ENCODE data around the gene TAP1.
A peak's percentile ranks its signal among the peaks of the same experiment; 100 is the strongest.

- TF ChIP-seq, protein P1, sequence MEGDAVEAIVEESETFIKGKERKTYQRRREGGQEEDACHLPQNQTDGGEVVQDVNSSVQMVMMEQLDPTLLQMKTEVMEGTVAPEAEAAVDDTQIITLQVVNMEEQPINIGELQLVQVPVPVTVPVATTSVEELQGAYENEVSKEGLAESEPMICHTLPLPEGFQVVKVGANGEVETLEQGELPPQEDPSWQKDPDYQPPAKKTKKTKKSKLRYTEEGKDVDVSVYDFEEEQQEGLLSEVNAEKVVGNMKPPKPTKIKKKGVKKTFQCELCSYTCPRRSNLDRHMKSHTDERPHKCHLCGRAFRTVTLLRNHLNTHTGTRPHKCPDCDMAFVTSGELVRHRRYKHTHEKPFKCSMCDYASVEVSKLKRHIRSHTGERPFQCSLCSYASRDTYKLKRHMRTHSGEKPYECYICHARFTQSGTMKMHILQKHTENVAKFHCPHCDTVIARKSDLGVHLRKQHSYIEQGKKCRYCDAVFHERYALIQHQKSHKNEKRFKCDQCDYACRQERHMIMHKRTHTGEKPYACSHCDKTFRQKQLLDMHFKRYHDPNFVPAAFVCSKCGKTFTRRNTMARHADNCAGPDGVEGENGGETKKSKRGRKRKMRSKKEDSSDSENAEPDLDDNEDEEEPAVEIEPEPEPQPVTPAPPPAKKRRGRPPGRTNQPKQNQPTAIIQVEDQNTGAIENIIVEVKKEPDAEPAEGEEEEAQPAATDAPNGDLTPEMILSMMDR (IDR thresholded peaks at IDR 0.05), result peak; percentile 14; the same call in 1 of the 2 replicates
- TF ChIP-seq, protein P2, sequence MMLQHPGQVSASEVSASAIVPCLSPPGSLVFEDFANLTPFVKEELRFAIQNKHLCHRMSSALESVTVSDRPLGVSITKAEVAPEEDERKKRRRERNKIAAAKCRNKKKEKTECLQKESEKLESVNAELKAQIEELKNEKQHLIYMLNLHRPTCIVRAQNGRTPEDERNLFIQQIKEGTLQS (CRISPR knock-in tag; conservative IDR thresholded peaks at IDR 0.05), result no peak
- TF ChIP-seq ZBTB43 (CRISPR knock-in tag; IDR thresholded peaks at IDR 0.05) (no peak), ZNF138 (CRISPR knock-in tag; conservative IDR thresholded peaks at IDR 0.05) (no peak), IRF1 (CRISPR knock-in tag; IDR thresholded peaks at IDR 0.05) (no peak), ZNF121 (CRISPR knock-in tag; IDR thresholded peaks at IDR 0.05) (no peak), OVOL2 (CRISPR knock-in tag; IDR thresholded peaks at IDR 0.05; ENCODE audit: borderline replicate concordance) (no peak), CREM (CRISPR knock-in tag; IDR thresholded peaks at IDR 0.05) (no peak), MAX (CRISPR knock-in tag; IDR thresholded peaks at IDR 0.05) (no peak), GABPB1 (CRISPR knock-in tag; IDR thresholded peaks at IDR 0.05) (no peak), JUN (CRISPR knock-in tag; IDR thresholded peaks at IDR 0.05) (no peak), ZSCAN18 (CRISPR knock-in tag; IDR thresholded peaks at IDR 0.05) (no peak)
- TF ChIP-seq, protein P3, sequence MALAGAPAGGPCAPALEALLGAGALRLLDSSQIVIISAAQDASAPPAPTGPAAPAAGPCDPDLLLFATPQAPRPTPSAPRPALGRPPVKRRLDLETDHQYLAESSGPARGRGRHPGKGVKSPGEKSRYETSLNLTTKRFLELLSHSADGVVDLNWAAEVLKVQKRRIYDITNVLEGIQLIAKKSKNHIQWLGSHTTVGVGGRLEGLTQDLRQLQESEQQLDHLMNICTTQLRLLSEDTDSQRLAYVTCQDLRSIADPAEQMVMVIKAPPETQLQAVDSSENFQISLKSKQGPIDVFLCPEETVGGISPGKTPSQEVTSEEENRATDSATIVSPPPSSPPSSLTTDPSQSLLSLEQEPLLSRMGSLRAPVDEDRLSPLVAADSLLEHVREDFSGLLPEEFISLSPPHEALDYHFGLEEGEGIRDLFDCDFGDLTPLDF (CRISPR knock-in tag; IDR thresholded peaks at IDR 0.05), result no peak
- TF ChIP-seq, protein P4, sequence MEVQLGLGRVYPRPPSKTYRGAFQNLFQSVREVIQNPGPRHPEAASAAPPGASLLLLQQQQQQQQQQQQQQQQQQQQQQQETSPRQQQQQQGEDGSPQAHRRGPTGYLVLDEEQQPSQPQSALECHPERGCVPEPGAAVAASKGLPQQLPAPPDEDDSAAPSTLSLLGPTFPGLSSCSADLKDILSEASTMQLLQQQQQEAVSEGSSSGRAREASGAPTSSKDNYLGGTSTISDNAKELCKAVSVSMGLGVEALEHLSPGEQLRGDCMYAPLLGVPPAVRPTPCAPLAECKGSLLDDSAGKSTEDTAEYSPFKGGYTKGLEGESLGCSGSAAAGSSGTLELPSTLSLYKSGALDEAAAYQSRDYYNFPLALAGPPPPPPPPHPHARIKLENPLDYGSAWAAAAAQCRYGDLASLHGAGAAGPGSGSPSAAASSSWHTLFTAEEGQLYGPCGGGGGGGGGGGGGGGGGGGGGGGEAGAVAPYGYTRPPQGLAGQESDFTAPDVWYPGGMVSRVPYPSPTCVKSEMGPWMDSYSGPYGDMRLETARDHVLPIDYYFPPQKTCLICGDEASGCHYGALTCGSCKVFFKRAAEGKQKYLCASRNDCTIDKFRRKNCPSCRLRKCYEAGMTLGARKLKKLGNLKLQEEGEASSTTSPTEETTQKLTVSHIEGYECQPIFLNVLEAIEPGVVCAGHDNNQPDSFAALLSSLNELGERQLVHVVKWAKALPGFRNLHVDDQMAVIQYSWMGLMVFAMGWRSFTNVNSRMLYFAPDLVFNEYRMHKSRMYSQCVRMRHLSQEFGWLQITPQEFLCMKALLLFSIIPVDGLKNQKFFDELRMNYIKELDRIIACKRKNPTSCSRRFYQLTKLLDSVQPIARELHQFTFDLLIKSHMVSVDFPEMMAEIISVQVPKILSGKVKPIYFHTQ (CRISPR knock-in tag; IDR thresholded peaks at IDR 0.05), result no peak
Measured at GRCh38 chr6:32885698-32886286, 32.3 kb upstream of the TAP1 start.
